Left lung (tissue), 10 donors: Measurements from ENCODE around the gene PHACTR4. TPM values are rescaled to one million over a fixed set of nuclear protein-coding genes. Genes with fewer than 3 reads are reported as not detected.
"Not testable (repeated sequence)": the region's sequence is repeated elsewhere in the genome, so short reads cannot be mapped to it uniquely, and the experiment has no call there.

Experiments
- ATAC-seq: fragments of 200-7000 bp; cut with Tn5 transposase; one replicate; pipeline ENCODE4 v1.9.1; 2020; ENCODE audit warnings: moderate library complexity
- DNase-seq, 4 donors: peaks; one replicate each; pipeline ENCODE4 v3.0.0-alpha.2; 2013 to 2020
- H3K27ac ChIP-seq, 2 donors: fragments of 200-600 bp; sonication (generic) in 1 of 2; one replicate each; pipeline versions ENCODE4 v1.5.0 to v1.8.0; 2020 to 2021
- H3K27me3 ChIP-seq, 2 donors: fragments of 200-600 bp; sonication (generic) in 1 of 2; one replicate each; pipeline versions ENCODE4 v1.5.0 to v1.8.0; 2020 to 2021
- H3K36me3 ChIP-seq, 2 donors: fragments of 200-600 bp; sonication (generic) in 1 of 2; one replicate each; pipeline versions ENCODE4 v1.5.0 to v1.8.0; 2020 to 2021
- H3K4me1 ChIP-seq, 2 donors: fragments of 200-600 bp; one replicate each; pipeline ENCODE4 v1.8.0; 2021
- H3K4me3 ChIP-seq, 2 donors: fragments of 200-600 bp; sonication (generic) in 1 of 2; one replicate each; pipeline versions ENCODE4 v1.5.0 to v1.8.0; 2020 to 2021; ENCODE audit warnings: mild to moderate bottlenecking in 1 of 2
- H3K9me3 ChIP-seq, 2 donors: fragments of 200-600 bp; sonication (generic) in 1 of 2; one replicate each; pipeline versions ENCODE4 v1.5.0 to v1.8.0; 2020 to 2021
- intact Hi-C, 2 donors: fragments of 100-400 bp; cut with DNase I; formaldehyde crosslinking; loops; one replicate each; pipeline versions ENCODE4 v1.11.2 to v1.14.2; 2022
- polyA plus RNA-seq, 6 donors: library from polyadenylated mRNA; unstranded; fragments of 120-200 nt; gene quantifications; one replicate each; pipeline ENCODE4 v1.2.1, GENCODE V29; 2013; ENCODE audit not compliant: insufficient read length in 6 of 6
- total RNA-seq, 2 donors: library from RNA; stranded (reverse); fragmentation: NEBNext Ultra II Directional; extraction: Animal tissue kit (Norgen Biotek cat#: 25700); gene quantifications; one replicate each; pipeline ENCODE4 v1.2.1, GENCODE V29; 2021
- TF ChIP-seq, protein P1 (sequence below), 2 donors: fragments of 200-600 bp; sonication (generic) in 1 of 2; IDR thresholded peaks; one replicate each; pipeline versions ENCODE4 v1.5.0 to v1.8.0; 2021; ENCODE audit warnings: antibody characterized with exemption in 2 of 2
- donor health status: DM: no; HTN: yes; CAD: no.
- donor health status: DM: no; HTN: no; CAD: no.

Gene PHACTR4
- total and polyA plus RNA-seq, 8 donors = 39.7 to 73.8 (median 65.6) TPM

DNA sequence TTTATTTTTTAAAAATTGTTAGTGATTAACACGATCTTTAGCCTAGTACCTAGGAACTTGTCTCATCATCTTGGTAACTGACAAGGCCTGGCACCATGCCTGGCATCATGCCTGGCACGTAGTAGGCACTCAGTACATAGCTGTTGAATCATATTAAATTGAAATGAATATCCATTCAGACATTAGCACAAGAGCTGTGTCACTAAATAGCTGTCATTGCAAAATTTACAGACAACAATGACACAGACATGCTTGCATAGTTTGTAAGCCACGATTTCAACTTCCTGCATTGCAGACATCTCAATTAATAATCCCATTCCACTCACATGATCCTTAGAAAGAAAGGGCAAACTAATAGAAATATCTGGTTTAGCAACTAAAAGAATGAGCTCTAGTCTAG lies 15.4 kb upstream of the PHACTR4 start:
- Histone ChIP-seq H3K4me3 (no peak overlapping the region), H3K9me3 (no peaks in the 10 kb centered on the region), H3K36me3 (no peaks in the 10 kb centered on the region), H3K4me1 (peaks cover 0 to 11% of the 10 kb centered on the region in 2 donors), H3K27ac (peak overlapping the region in 1 of 2 donors; percentile 14), H3K27me3 (no peaks in the 10 kb centered on the region)
- TF ChIP-seq, protein P1, sequence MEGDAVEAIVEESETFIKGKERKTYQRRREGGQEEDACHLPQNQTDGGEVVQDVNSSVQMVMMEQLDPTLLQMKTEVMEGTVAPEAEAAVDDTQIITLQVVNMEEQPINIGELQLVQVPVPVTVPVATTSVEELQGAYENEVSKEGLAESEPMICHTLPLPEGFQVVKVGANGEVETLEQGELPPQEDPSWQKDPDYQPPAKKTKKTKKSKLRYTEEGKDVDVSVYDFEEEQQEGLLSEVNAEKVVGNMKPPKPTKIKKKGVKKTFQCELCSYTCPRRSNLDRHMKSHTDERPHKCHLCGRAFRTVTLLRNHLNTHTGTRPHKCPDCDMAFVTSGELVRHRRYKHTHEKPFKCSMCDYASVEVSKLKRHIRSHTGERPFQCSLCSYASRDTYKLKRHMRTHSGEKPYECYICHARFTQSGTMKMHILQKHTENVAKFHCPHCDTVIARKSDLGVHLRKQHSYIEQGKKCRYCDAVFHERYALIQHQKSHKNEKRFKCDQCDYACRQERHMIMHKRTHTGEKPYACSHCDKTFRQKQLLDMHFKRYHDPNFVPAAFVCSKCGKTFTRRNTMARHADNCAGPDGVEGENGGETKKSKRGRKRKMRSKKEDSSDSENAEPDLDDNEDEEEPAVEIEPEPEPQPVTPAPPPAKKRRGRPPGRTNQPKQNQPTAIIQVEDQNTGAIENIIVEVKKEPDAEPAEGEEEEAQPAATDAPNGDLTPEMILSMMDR (IDR thresholded peaks at IDR 0.05) = no peak
- intact Hi-C loops = no loop called here
- DNase-seq (no peak), ATAC-seq (peak; percentile 46)

DNA sequence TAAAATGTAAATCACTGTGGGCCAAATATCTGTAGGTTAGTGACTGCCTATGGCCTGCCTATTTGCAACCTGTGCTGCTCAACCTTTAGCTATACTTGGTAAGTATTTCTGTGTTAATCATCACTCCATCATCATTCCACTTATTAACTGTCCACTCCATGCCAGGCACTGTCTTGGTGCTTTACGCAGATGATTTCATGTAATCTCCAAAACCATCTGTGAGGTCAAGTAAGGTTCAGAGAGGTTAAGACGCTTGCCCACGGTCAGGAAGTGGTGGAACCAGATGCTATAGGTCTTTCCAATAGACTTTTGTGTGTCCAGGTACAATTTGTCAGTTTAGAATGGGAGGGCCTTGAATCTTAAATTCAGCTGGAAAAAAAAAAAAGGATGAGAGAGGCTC lies 10.8 kb upstream of the PHACTR4 start:
- peaks cover 0 to 9% of the 10 kb centered on the region in 2 donors for H3K4me1 ChIP-seq
- ATAC-seq = no peak

DNA sequence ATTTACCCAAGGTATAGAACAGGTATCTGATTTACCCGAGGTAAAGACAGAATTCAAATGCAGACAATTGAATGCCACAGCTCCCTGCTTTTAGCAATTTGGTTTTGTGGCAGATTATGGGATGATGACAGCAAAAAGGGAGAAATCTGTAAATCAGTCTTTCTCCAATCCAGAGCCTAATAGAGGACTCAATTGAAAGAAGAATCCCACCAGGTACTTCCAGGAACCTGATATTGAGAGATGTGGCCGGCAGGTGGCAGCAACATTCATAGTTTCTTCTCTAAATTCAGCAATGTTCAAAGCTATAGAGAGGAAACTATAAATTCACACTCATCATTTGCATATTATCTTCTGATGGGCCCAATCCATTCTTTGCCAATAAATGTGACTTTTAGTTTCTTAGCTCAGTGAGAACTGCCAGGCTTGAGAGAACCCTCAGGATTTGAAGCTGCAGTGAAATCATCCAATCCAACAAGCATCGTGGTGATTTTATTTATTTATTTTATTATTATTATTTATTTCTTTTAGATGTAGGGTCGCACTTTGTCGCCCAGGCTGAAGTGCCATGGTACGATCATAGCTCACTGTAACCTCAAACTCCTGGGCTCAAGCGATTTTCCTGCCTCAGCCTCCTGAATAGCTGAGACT lies 9.8 kb upstream of the PHACTR4 start:
- no peaks in the 10 kb centered on the region for H3K9me3 ChIP-seq
- ATAC-seq = peak; percentile 79
- H3K36me3 ChIP-seq = no peaks in the 10 kb centered on the region
- TF ChIP-seq, protein P1 (IDR thresholded peaks at IDR 0.05) = peak; percentile 43 to 75
- H3K27me3 ChIP-seq = no peaks in the 10 kb centered on the region
- H3K4me1 ChIP-seq = peaks cover 0 to under 1% of the 10 kb centered on the region in 2 donors
- H3K27ac ChIP-seq = no peak overlapping the region
- intact Hi-C loops = loop anchor here in 1 of 2 donors (10.0 kb wide), 1 partner anchor 245 kb away; no protein-coding TSS in a partner anchor
- peak; percentile 36 to 81 (median 63) for DNase-seq
- no peak overlapping the region for H3K4me3 ChIP-seq

More for the DNA sequence above, 10.8 kb upstream of the PHACTR4 start:
- no peak for DNase-seq
- no peaks in the 10 kb centered on the region for H3K9me3 ChIP-seq
- no peaks in the 10 kb centered on the region for H3K27me3 ChIP-seq
- no peaks in the 10 kb centered on the region for H3K36me3 ChIP-seq
- H3K27ac ChIP-seq = no peak overlapping the region
- intact Hi-C loops = no loop called here
- TF ChIP-seq, protein P1 (IDR thresholded peaks at IDR 0.05) = no peak
- no peak overlapping the region for H3K4me3 ChIP-seq

DNA sequence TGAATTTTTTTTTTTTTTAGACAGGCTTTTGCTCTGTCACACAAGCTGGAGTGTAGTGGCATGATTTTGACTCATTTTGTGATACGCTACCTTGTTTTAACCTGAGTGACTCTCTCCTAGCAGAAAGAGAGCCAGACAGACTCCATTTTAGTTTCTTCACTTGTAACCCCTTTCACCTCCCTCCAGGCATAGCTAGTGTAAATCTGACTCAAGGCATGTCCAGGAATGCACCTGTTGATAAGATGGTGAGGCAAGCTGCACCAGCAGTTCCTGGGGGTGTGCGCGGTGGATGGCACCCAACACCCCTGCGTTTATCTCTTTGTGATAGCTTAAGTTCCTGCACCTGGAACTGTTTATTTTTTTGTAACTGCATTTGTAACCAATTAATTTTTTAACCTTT lies 4.7 kb upstream of the PHACTR4 start:
- intact Hi-C loops = loop anchor here in 1 of 2 donors (10.0 kb wide), 1 partner anchor 240 kb away; no protein-coding TSS in a partner anchor

DNA sequence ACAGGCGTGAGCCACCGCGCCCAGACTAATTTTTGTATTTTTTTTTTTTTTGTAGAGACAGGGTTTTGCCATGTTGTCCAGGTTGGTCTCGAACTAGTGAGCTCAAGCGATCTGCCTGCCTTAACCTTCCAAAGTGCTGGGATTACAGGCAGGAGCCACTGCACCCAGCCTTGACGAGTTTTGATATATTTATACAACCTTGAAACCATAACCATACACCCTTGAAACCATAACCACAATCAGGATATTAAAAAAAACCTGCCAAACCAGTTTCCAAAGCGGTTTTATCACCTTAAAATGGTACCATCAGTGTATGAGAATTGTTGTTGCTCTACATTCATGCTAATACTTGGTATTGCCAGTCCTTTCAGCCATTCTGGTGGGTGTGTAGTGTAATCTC lies 3.7 kb upstream of the PHACTR4 start:
- H3K27ac ChIP-seq = no peak overlapping the region
- TF ChIP-seq, protein P1 (IDR thresholded peaks at IDR 0.05) = no peak
- H3K4me1 ChIP-seq = peaks cover 7 to 13% of the 10 kb centered on the region in 2 donors
- H3K36me3 ChIP-seq = no peaks in the 10 kb centered on the region
- no peak overlapping the region for H3K4me3 ChIP-seq
- no peaks in the 10 kb centered on the region for H3K27me3 ChIP-seq
- intact Hi-C loops = loop anchor here in 1 of 2 donors (10.0 kb wide), 1 partner anchor 239 kb away; no protein-coding TSS in a partner anchor
- DNase-seq (no peak), ATAC-seq (no peak)
- H3K9me3 ChIP-seq = no peaks in the 10 kb centered on the region

More for the DNA sequence above, 4.7 kb upstream of the PHACTR4 start:
- Histone ChIP-seq H3K4me3 (no peak overlapping the region), H3K27me3 (no peaks in the 10 kb centered on the region), H3K27ac (no peak overlapping the region), H3K9me3 (no peaks in the 10 kb centered on the region), H3K4me1 (peaks cover 4 to 6% of the 10 kb centered on the region in 2 donors), H3K36me3 (no peaks in the 10 kb centered on the region)
- TF ChIP-seq, protein P1 (IDR thresholded peaks at IDR 0.05) = no peak
- DNase-seq (no peak), ATAC-seq (no peak)

DNA sequence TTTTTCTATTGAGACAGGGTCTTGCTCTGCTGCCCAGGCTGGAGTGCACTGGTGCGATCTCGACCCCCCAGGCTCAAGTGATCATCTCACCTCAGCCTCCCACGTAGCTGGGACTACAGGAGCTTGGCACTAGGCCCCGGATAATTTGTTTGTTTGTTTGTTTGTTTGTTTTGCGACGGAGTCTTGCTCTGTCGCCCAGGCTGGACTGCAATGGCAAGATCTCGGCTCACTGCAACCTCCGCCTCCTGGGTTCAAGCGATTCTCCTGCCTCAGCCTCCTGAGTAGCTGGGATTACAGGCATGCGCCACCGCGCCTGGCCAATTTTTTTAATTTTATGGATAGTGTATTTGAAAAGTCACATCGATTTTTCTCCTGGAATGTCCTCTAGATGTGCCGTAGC lies 932 bp upstream of the PHACTR4 start:
- H3K36me3 ChIP-seq, ATAC-seq, H3K9me3 ChIP-seq, H3K27ac ChIP-seq, H3K4me3 ChIP-seq, H3K27me3 ChIP-seq, DNase-seq: not testable (repeated sequence)
- peaks cover 14 to 34% of the 10 kb centered on the region in 2 donors for H3K4me1 ChIP-seq
- intact Hi-C loops = loop anchor here in 1 of 2 donors (10.0 kb wide), 1 partner anchor 236 kb away; no protein-coding TSS in a partner anchor
